Measurements from ENCODE around the gene TFDP1. TPM values are rescaled to one million over a fixed set of nuclear protein-coding genes. Genes with fewer than 3 reads are reported as not detected.

Gene TFDP1, protein sequence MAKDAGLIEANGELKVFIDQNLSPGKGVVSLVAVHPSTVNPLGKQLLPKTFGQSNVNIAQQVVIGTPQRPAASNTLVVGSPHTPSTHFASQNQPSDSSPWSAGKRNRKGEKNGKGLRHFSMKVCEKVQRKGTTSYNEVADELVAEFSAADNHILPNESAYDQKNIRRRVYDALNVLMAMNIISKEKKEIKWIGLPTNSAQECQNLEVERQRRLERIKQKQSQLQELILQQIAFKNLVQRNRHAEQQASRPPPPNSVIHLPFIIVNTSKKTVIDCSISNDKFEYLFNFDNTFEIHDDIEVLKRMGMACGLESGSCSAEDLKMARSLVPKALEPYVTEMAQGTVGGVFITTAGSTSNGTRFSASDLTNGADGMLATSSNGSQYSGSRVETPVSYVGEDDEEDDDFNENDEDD
- 10 to 100 TPM; 17.6 to 20.0 TPM for total RNA-seq
- polyA plus RNA-seq (2013, experiment 1 of 2) = 35.8 TPM
- polyA plus RNA-seq (2013, experiment 2 of 2) = 41.9 TPM
- total RNA-seq = 15.9 to 355 (median 34.0) reads per million in 172 experiments

DNA sequence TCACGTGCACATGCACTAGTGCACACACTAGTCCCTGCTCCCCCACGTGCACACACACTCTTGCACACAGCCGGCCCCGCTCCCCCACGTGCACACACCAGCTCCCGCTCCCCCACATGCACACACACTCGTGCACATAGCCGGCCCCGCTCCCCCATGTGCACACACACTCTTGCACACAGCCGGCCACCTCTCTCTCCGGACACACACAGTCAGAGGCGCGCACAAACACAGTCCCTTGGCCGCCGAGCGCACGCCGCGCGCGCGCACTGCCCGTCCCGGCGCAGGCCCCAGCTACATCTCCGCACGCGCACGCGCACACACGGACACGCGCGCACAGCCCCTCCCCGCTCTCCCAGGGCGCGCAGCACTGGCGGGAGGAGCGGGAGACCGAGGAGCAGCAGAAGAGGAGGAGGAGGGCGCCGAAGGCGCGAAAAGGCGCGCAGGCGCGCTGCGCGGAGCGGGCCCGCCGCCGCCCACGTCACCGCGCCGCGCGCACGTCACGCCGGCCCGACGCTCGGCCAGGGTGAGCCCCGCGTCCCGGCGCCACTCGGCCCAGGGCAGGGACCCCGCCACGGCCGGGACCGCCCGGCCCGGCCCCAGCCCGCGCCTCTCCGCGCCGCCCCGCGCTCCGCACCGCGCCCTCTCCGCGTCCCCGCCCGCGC lies at the start of gene TFDP1:
Gene TFDP1 (plus strand): TSS at position 549 of the 665 bp plus-strand sequence. CDS start 1,085 bp downstream, outside the sequence.
- no peak within 1 kb of the TSS for H3K27ac ChIP-seq (ENCODE audit: low read depth in 1 of 2, low read length in 2 of 2)

GRCh38 chr13:113535381-113535781 lies 49.2 kb upstream of the TFDP1 start:
- Mint-ChIP-seq H3K27me3 (no peaks in the 10 kb centered on the region), H3K9me3 (no peaks in the 10 kb centered on the region), H3K4me1 (ENCODE audit: low read depth) (no peaks in the 10 kb centered on the region), H3K27ac (no peak overlapping the region), H3K36me3 (ENCODE audit: low read depth) (peaks cover 43% of the 10 kb centered on the region), H3K4me3 (no peak overlapping the region)
- DNase-seq (no peak), ATAC-seq (ENCODE audit: poor library complexity) (no peak)
- no peak overlapping the region for H3K27ac ChIP-seq (ENCODE audit: low read depth in 1 of 2, low read length in 2 of 2)
- H3K4me3 ChIP-seq (ENCODE audit: low read length) = no peak overlapping the region
- TF ChIP-seq, protein P1, sequence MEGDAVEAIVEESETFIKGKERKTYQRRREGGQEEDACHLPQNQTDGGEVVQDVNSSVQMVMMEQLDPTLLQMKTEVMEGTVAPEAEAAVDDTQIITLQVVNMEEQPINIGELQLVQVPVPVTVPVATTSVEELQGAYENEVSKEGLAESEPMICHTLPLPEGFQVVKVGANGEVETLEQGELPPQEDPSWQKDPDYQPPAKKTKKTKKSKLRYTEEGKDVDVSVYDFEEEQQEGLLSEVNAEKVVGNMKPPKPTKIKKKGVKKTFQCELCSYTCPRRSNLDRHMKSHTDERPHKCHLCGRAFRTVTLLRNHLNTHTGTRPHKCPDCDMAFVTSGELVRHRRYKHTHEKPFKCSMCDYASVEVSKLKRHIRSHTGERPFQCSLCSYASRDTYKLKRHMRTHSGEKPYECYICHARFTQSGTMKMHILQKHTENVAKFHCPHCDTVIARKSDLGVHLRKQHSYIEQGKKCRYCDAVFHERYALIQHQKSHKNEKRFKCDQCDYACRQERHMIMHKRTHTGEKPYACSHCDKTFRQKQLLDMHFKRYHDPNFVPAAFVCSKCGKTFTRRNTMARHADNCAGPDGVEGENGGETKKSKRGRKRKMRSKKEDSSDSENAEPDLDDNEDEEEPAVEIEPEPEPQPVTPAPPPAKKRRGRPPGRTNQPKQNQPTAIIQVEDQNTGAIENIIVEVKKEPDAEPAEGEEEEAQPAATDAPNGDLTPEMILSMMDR (IDR thresholded peaks at IDR 0.05) = no peak
- intact Hi-C loops (cut with DNase I, micrococcal nuclease) = no loop called here
- no peaks in the 10 kb centered on the region for H3K27me3 ChIP-seq (ENCODE audit: control insufficient read depth in 1 of 2, insufficient read depth in 2 of 2, low read length in 2 of 2)
- H3K9me3 ChIP-seq (ENCODE audit: control insufficient read depth in 1 of 2, insufficient read depth in 1 of 2, low read length in 2 of 2) = peaks cover 0 to 5% of the 10 kb centered on the region in 2 experiments
- ChIA-PET POLR2A (no interaction called here), CTCF (no interaction called here)
- no peaks in the 10 kb centered on the region for H3K4me1 ChIP-seq (ENCODE audit: insufficient read depth, low read length)
- H3K36me3 ChIP-seq (ENCODE audit: insufficient read depth, low read length) = peaks cover 18% of the 10 kb centered on the region

More for the DNA sequence above, at the start of gene TFDP1:
- ChIA-PET POLR2A (no interaction called here), CTCF (no interaction called here)
- H3K4me1 Mint-ChIP-seq (ENCODE audit: low read depth) = peaks cover 29% of the 10 kb centered on the region
- DNase-seq (peak; percentile 27 to 80 (median 54)), ATAC-seq (ENCODE audit: poor library complexity) (peak; percentile 72)
- TF ChIP-seq, protein P1 (IDR thresholded peaks at IDR 0.05) = no peak
- Histone ChIP-seq H3K9me3 (ENCODE audit: control insufficient read depth in 1 of 2, insufficient read depth in 1 of 2, low read length in 2 of 2) (no peaks in the 10 kb centered on the region), H3K4me3 (ENCODE audit: low read length) (peak within 1 kb of the TSS; percentile 50), H3K4me1 (ENCODE audit: insufficient read depth, low read length) (peaks cover 33% of the 10 kb centered on the region), H3K27me3 (ENCODE audit: control insufficient read depth in 1 of 2, insufficient read depth in 2 of 2, low read length in 2 of 2) (no peaks in the 10 kb centered on the region), H3K36me3 (ENCODE audit: insufficient read depth, low read length) (peaks cover 7% of the 10 kb centered on the region)
- intact Hi-C loops (cut with DNase I, micrococcal nuclease) = loop anchor here in 1 of 2 experiments (2.0 kb wide), 1 partner anchor 50 kb away; no protein-coding TSS in a partner anchor
- peaks cover 8% of the 10 kb centered on the region for H3K36me3 Mint-ChIP-seq (ENCODE audit: low read depth)
- peak within 1 kb of the TSS; percentile 92 for H3K4me3 Mint-ChIP-seq
- peak within 1 kb of the TSS; percentile 39 for H3K27ac Mint-ChIP-seq
- H3K9me3 Mint-ChIP-seq = no peaks in the 10 kb centered on the region
- H3K27me3 Mint-ChIP-seq = peaks cover 4% of the 10 kb centered on the region

GRCh38 chr13:113536461-113537110 lies 48.0 kb upstream of the TFDP1 start:
- no peaks in the 10 kb centered on the region for H3K4me1 ChIP-seq (ENCODE audit: insufficient read depth, low read length)
- Mint-ChIP-seq H3K4me3 (no peak overlapping the region), H3K4me1 (ENCODE audit: low read depth) (no peaks in the 10 kb centered on the region), H3K27ac (no peak overlapping the region), H3K27me3 (no peaks in the 10 kb centered on the region), H3K36me3 (ENCODE audit: low read depth) (peaks cover 46% of the 10 kb centered on the region), H3K9me3 (no peaks in the 10 kb centered on the region)
- intact Hi-C loops (cut with DNase I, micrococcal nuclease) = no loop called here
- H3K27ac ChIP-seq (ENCODE audit: low read depth in 1 of 2, low read length in 2 of 2) = no peak overlapping the region
- H3K27me3 ChIP-seq (ENCODE audit: control insufficient read depth in 1 of 2, insufficient read depth in 2 of 2, low read length in 2 of 2) = no peaks in the 10 kb centered on the region
- CTCF ChIA-PET = no interaction called here
- TF ChIP-seq, protein P1 (IDR thresholded peaks at IDR 0.05) = no peak
- ATAC-seq (ENCODE audit: poor library complexity) = no peak
- DNase-seq = no peak
- POLR2A ChIA-PET = no interaction called here
- peaks cover 23% of the 10 kb centered on the region for H3K36me3 ChIP-seq (ENCODE audit: insufficient read depth, low read length)
- H3K4me3 ChIP-seq (ENCODE audit: low read length) = no peak overlapping the region
- H3K9me3 ChIP-seq (ENCODE audit: control insufficient read depth in 1 of 2, insufficient read depth in 1 of 2, low read length in 2 of 2) = peaks cover 0 to 10% of the 10 kb centered on the region in 2 experiments

All from CD4-positive, alpha-beta T cell (primary cell).